IMR-90 (cell line): Measurements from ENCODE around the gene CASKIN1. TPM values are rescaled to one million over a fixed set of nuclear protein-coding genes. Genes with fewer than 3 reads are reported as not detected.

Experiments
- ATAC-seq: fragments of 200-7000 bp; cut with Tn5 transposase; 2 replicates; pipeline ENCODE4 v1.9.1; 2020; ENCODE audit warnings: low read depth, mild to moderate bottlenecking, moderate library complexity
- BruUV-seq: library from RNA; stranded (reverse); fragments of 400-500 nt; replicated peaks from 2 replicates; lab custom pipeline; 2021; lab: Mats Ljungman, UMichigan
- CTCF ChIA-PET: fragments of 300-600 bp; formaldehyde crosslinking; extraction: SDS; loops from one replicate; lab custom pipeline; 2021; ENCODE audit warnings: antibody characterized with exemption; lab: Yijun Ruan, JAX
- POLR2A ChIA-PET: fragments of 300-600 bp; sonication (Branson Sonifier 250); formaldehyde crosslinking; loops from one replicate; lab custom pipeline; 2022; ENCODE audit warnings: antibody characterized with exemption; ENCODE audit not compliant: unreplicated experiment; lab: Charles Lee
- DNase-seq: peaks from one replicate; pipeline ENCODE4 v3.0.0; 2013
- H2AFZ ChIP-seq: replicated peaks from 2 replicates; pipeline ENCODE3; 2013; ENCODE audit warnings: low read length, mild to moderate bottlenecking; ENCODE audit not compliant: poor library complexity
- H2AK5ac ChIP-seq: 2 replicates; pipeline ENCODE4 v1.6.1; 2013; ENCODE audit warnings: low read depth, low read length, inconsistent platforms
- H2AK9ac ChIP-seq: replicated peaks from 2 replicates; pipeline ENCODE3; 2013; ENCODE audit warnings: mild to moderate bottlenecking, low read depth, low read length, moderate library complexity; ENCODE audit not compliant: poor library complexity
- H2BK120ac ChIP-seq: 2 replicates; pipeline ENCODE4 v1.6.1; 2013; ENCODE audit warnings: low read depth, low read length, inconsistent platforms
- H2BK15ac ChIP-seq: 3 replicates; pipeline ENCODE4 v1.6.1; 2013; ENCODE audit warnings: low read depth, low read length, inconsistent platforms
- H2BK20ac ChIP-seq: 2 replicates; pipeline ENCODE4 v1.6.1; 2013; ENCODE audit warnings: low read depth, mild to moderate bottlenecking, inconsistent platforms, low read length, moderate library complexity
- H2BK5ac ChIP-seq: 2 replicates; pipeline ENCODE4 v1.6.1; 2013; ENCODE audit warnings: mild to moderate bottlenecking, low read depth, low read length, inconsistent platforms; ENCODE audit not compliant: poor library complexity, severe bottlenecking
- H3K14ac ChIP-seq: replicated peaks from 2 replicates; pipeline ENCODE4 v1.6.1; 2013; ENCODE audit warnings: low read depth, low read length, inconsistent platforms
- H3K18ac ChIP-seq: 2 replicates; pipeline ENCODE4 v1.6.1; 2013; ENCODE audit warnings: low read depth, low read length, control low read depth
- H3K23ac ChIP-seq: 2 replicates; pipeline ENCODE4 v1.6.1; 2013; ENCODE audit warnings: low read depth, low read length, inconsistent platforms
- H3K27ac ChIP-seq: 2 replicates; pipeline ENCODE4 v1.5.1; 2013; ENCODE audit warnings: mild to moderate bottlenecking, control low read depth, low read length; ENCODE audit not compliant: insufficient read depth
- H3K27me3 ChIP-seq: 2 replicates; pipeline ENCODE4 v1.6.1; 2013; ENCODE audit warnings: low read length; ENCODE audit not compliant: control insufficient read depth, insufficient read depth
- H3K36me3 ChIP-seq: 2 replicates; pipeline ENCODE4 v1.6.1; 2013; ENCODE audit warnings: low read length, mixed read lengths; ENCODE audit not compliant: control insufficient read depth, insufficient read depth
- H3K4ac ChIP-seq: 2 replicates; pipeline ENCODE4 v1.6.1; 2013; ENCODE audit warnings: low read depth, low read length, inconsistent platforms
- H3K4me1 ChIP-seq: 2 replicates; pipeline ENCODE4 v1.6.1; 2013; ENCODE audit warnings: low read length, mixed read lengths; ENCODE audit not compliant: control insufficient read depth, insufficient read depth
- H3K4me2 ChIP-seq: 2 replicates; pipeline ENCODE4 v1.6.1; 2013; ENCODE audit warnings: low read depth, mild to moderate bottlenecking, control low read depth, low read length, moderate library complexity
- H3K4me3 ChIP-seq: 2 replicates; pipeline ENCODE4 v1.5.1; 2013; ENCODE audit warnings: low read depth, mild to moderate bottlenecking, control low read depth, low read length, moderate library complexity; ENCODE audit not compliant: insufficient read depth
- H3K56ac ChIP-seq: 2 replicates; pipeline ENCODE4 v1.6.1; 2013; ENCODE audit warnings: low read length, inconsistent platforms; ENCODE audit not compliant: insufficient read depth; ENCODE audit errors: extremely low read depth
- H3K79me1 ChIP-seq, 2 experiments: 2 replicates each; pipeline ENCODE4 v1.6.1; 2013; ENCODE audit warnings: low read length in 2 of 2, inconsistent platforms in 1 of 2, low read depth in 1 of 2
- H3K9ac ChIP-seq: 2 replicates; pipeline ENCODE4 v1.6.1; 2013; ENCODE audit warnings: low read depth, low read length, control low read depth
- H3K9me1 ChIP-seq: 2 replicates; pipeline ENCODE4 v1.6.1; 2013; ENCODE audit warnings: low read length, inconsistent platforms; ENCODE audit not compliant: insufficient read depth
- H3K9me3 ChIP-seq: 2 replicates; pipeline ENCODE4 v1.6.1; 2013; ENCODE audit warnings: low read length; ENCODE audit not compliant: control insufficient read depth, insufficient read depth
- H4K20me1 ChIP-seq: 2 replicates; pipeline ENCODE4 v1.6.1; 2013; ENCODE audit warnings: low read length, inconsistent platforms; ENCODE audit not compliant: insufficient read depth
- H4K5ac ChIP-seq: 2 replicates; pipeline ENCODE4 v1.6.1; 2013; ENCODE audit warnings: mild to moderate bottlenecking, low read depth, low read length, control low read depth
- H4K8ac ChIP-seq, 2 experiments: 2 replicates each; pipeline ENCODE4 v1.6.1; 2013; ENCODE audit warnings: low read depth in 2 of 2, low read length in 2 of 2, control low read depth in 1 of 2, inconsistent platforms in 1 of 2
- H4K91ac ChIP-seq: 2 replicates; pipeline ENCODE4 v1.6.1; 2013; ENCODE audit warnings: low read depth, low read length, inconsistent platforms; ENCODE audit not compliant: insufficient read depth
- CHD1 ChIP-seq: IDR thresholded peaks from 2 replicates; pipeline ENCODE4 v1.6.1; 2012; ENCODE audit warnings: low read depth, low read length, improper control_type of control experiment
- NFE2L2 ChIP-seq: fragments of 150-350 bp; IDR thresholded peaks from 2 replicates; pipeline ENCODE4 v1.6.1; 2016; ENCODE audit warnings: low read depth, mild to moderate bottlenecking, low read length
- USF2 ChIP-seq: fragments of 150-350 bp; IDR thresholded peaks from 2 replicates; pipeline ENCODE4 v1.6.1; 2017; ENCODE audit warnings: mild to moderate bottlenecking, antibody characterized with exemption, low read length, low read depth
- WGBS, 2 experiments: methylation state at CpG; one replicate each; pipeline versions ENCODE4 v1.1.5 to v1.1.7; 2013; ENCODE audit warnings: missing lambda C conversion rate in 2 of 2; ENCODE audit not compliant: insufficient read length in 1 of 2; ENCODE audit errors: extremely low coverage in 2 of 2; 5-methylcytosine and 5-hydroxymethylcytosine counted together
- dilution Hi-C: fragments of 300-500 bp; cut with HindIII; formaldehyde crosslinking; loops from one replicate; pipeline ENCODE4 v1.14.3; 2018; ENCODE audit warnings: low sequenced_read_pairs; ENCODE audit not compliant: unreplicated experiment
- in situ Hi-C: fragments of 300-500 bp; cut with MboI; formaldehyde crosslinking; loops from 3 replicates; pipeline ENCODE4 v1.14.3; 2019; ENCODE audit warnings: low sequenced_read_pairs, inconsistent platforms, mixed read lengths
- intact Hi-C: fragments of 100-400 bp; cut with micrococcal nuclease; formaldehyde crosslinking; loops from 2 replicates; pipeline ENCODE4 v1.10.0; 2022
- polyA plus RNA-seq, 3 experiments: library from polyadenylated mRNA; depleted of rRNA; stranded (reverse); fragments of >200 nt; gene quantifications; 2 replicates each; pipeline ENCODE4 v1.2.3, GENCODE V29; 2012; ENCODE audit warnings: low replicate concordance in 1 of 3
- total RNA-seq: library from RNA; depleted of rRNA; stranded (reverse); fragments of >200 nt; gene quantifications from 2 replicates; pipeline ENCODE4 v1.2.3, GENCODE V29; 2012

CASKIN1 gene
- total and polyA plus RNA-seq, 2 of the 4 experiments (the other 2 are of a cell fraction) = 0.05 TPM; not detected in 1

GRCh38 chr16:2206780-2207433 lies 10.5 kb upstream of the CASKIN1 start:
- no peak overlapping the region for H3K9ac ChIP-seq
- H4K91ac ChIP-seq = no peak overlapping the region
- peaks cover 6% of the 10 kb centered on the region; the same call in 1 of the 2 replicates for H3K9me1 ChIP-seq
- H4K20me1 ChIP-seq = peaks cover 5% of the 10 kb centered on the region; the same call in 1 of the 2 replicates
- H3K27ac ChIP-seq = no peak overlapping the region
- no peak overlapping the region for H2BK120ac ChIP-seq
- no TSS peak for BruUV-seq
- H3K27me3 ChIP-seq = no peaks in the 10 kb centered on the region
- ATAC-seq = no peak
- H4K8ac ChIP-seq = no peak overlapping the region; a peak in 1 of 4 replicates
- H3K18ac ChIP-seq = no peak overlapping the region
- no peak overlapping the region for H3K56ac ChIP-seq
- H3K9me3 ChIP-seq = no peaks in the 10 kb centered on the region
- H3K4me3 ChIP-seq = no peak overlapping the region
- H2BK5ac ChIP-seq = no peak overlapping the region
- peak overlapping the region; percentile 98; the same call in 1 of the 2 replicates for H2AK5ac ChIP-seq
- no peak overlapping the region for H3K14ac ChIP-seq
- H3K4me2 ChIP-seq = no peak overlapping the region
- ChIA-PET POLR2A (no interaction called here), CTCF (no interaction called here)
- H4K5ac ChIP-seq = no peak overlapping the region
- intact Hi-C loops = no loop called here
- H2BK15ac ChIP-seq = no peak overlapping the region
- dilution Hi-C loops = no loop called here
- 94% methylated on average over 6 of the region's 23 CpGs; no CpG with 5 or more reads in 1 of the 2 experiments for WGBS, 2 experiments
- DNase-seq = no peak
- TF ChIP-seq CHD1 (no peak), NFE2L2 (no peak), USF2 (no peak)
- in situ Hi-C loops = no loop called here
- H3K23ac ChIP-seq = no peak overlapping the region
- H3K4ac ChIP-seq = no peak overlapping the region
- H2AFZ ChIP-seq = no peak overlapping the region
- peak overlapping the region; percentile 93 for H2AK9ac ChIP-seq
- peaks cover 7% of the 10 kb centered on the region for H3K4me1 ChIP-seq
- peaks cover 25% of the 10 kb centered on the region; the same call in 1 of the 2 replicates for H3K36me3 ChIP-seq
- no peak overlapping the region for H2BK20ac ChIP-seq
- peaks cover 13 to 29% of the 10 kb centered on the region in 2 experiments for H3K79me1 ChIP-seq
